Endothelial cell of umbilical vein (primary cell): ENCODE measurements around the gene POR.

ENCODE experiments used
- CTCF ChIP-seq, 2 donors: IDR thresholded peaks; 1 replicate in 1 of 2; 2 replicates in 1 of 2; pipeline ENCODE4 v1.5.1; 2011; ENCODE audit warnings: low read length in 2 of 2, mild to moderate bottlenecking in 2 of 2, moderate library complexity in 2 of 2, control low read depth in 1 of 2, inconsistent platforms in 1 of 2, low read depth in 1 of 2; ENCODE audit not compliant: insufficient read depth in 1 of 2; ENCODE audit errors: extremely low read depth in 1 of 2
- FOS ChIP-seq: IDR thresholded peaks from 2 replicates; pipeline ENCODE4 v1.6.1; 2011; ENCODE audit warnings: mild to moderate bottlenecking, low read length, moderate library complexity, borderline replicate concordance; ENCODE audit not compliant: insufficient read depth
- JUN ChIP-seq: IDR thresholded peaks from 2 replicates; pipeline ENCODE4 v1.6.1; 2011; ENCODE audit warnings: borderline replicate concordance, low read depth; ENCODE audit not compliant: insufficient read length, insufficient read depth
- MYC ChIP-seq: IDR thresholded peaks from one replicate; pipeline ENCODE4 v1.6.1; 2011; ENCODE audit warnings: mild to moderate bottlenecking, low read depth, low read length
- POLR2A ChIP-seq: IDR thresholded peaks from 2 replicates; pipeline ENCODE4 v1.6.1; 2012; ENCODE audit warnings: low read depth, mild to moderate bottlenecking, control low read depth, low read length
- POLR2AphosphoS5 ChIP-seq: IDR thresholded peaks from 2 replicates; pipeline ENCODE4 v1.6.1; 2012; ENCODE audit warnings: low read depth, mild to moderate bottlenecking, control low read depth, low read length, moderate library complexity; ENCODE audit not compliant: insufficient read depth
- TF ChIP-seq, protein P1 (sequence below): IDR thresholded peaks from 2 replicates; pipeline ENCODE4 v1.6.1; 2011; ENCODE audit not compliant: insufficient read depth, insufficient read length

GRCh38 chr7:76002139-76002538 lies 87.2 kb downstream of the POR start:
- TF ChIP-seq POLR2A = no peak
- TF ChIP-seq POLR2AphosphoS5 = no peak
- TF ChIP-seq CTCF (IDR thresholded peaks at IDR 0.05; ENCODE audit: extremely low read depth in 1 of 2, insufficient read depth in 1 of 2, low read depth in 1 of 2, low read length in 2 of 2) = no peak
- TF ChIP-seq MYC = no peak
- no peak for TF ChIP-seq FOS
- TF ChIP-seq, protein P1, sequence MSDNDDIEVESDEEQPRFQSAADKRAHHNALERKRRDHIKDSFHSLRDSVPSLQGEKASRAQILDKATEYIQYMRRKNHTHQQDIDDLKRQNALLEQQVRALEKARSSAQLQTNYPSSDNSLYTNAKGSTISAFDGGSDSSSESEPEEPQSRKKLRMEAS = no peak
- no peak for TF ChIP-seq JUN
